Stomach (tissue), 9 donors: Measurements from ENCODE around the gene GRIK5. TPM values are rescaled to one million over a fixed set of nuclear protein-coding genes. Genes with fewer than 3 reads are reported as not detected.

ENCODE experiments used
- DNase-seq, 2 donors: peaks; one replicate each; pipeline versions ENCODE4 v3.0.0 to v3.0.0-alpha.2; 2013 to 2019
- H3K27ac ChIP-seq, 5 donors: fragments of 200-600 bp in 4 of 5; sonication (generic) in 4 of 5; one replicate each; pipeline ENCODE4 v1.5.1; 2013 to 2019; ENCODE audit warnings: mild to moderate bottlenecking in 1 of 5, moderate library complexity in 1 of 5
- H3K27me3 ChIP-seq, 3 donors: fragments of 200-600 bp; sonication (generic); one replicate each; pipeline ENCODE4 v1.5.1; 2017 to 2019; ENCODE audit warnings: mixed run types in 1 of 3
- H3K36me3 ChIP-seq, 4 donors: fragments of 200-600 bp; sonication (generic); 1 replicate in 3 of 4; 2 replicates in 1 of 4; pipeline ENCODE4 v1.5.1; 2016 to 2019
- H3K4me1 ChIP-seq, 4 donors: fragments of 200-600 bp; sonication (generic); one replicate each; pipeline ENCODE4 v1.5.1; 2016 to 2019
- H3K4me3 ChIP-seq, 4 donors: fragments of 200-600 bp; sonication (generic) in 3 of 4; one replicate each; pipeline ENCODE4 v1.5.1; 2016 to 2019; ENCODE audit warnings: mild to moderate bottlenecking in 1 of 4
- H3K9me3 ChIP-seq, 4 donors: fragments of 200-600 bp; sonication (generic); one replicate each; pipeline ENCODE4 v1.5.1; 2016 to 2019
- EP300 ChIP-seq: sonication (generic); formaldehyde crosslinking; IDR thresholded peaks from one replicate; pipeline ENCODE4 v1.6.1; 2017; ENCODE audit warnings: antibody characterized with exemption
- POLR2A ChIP-seq, 4 donors: fragments of 450-650 bp; IDR thresholded peaks; one replicate each; pipeline ENCODE4 v1.6.1; 2016; ENCODE audit warnings: antibody characterized with exemption in 4 of 4, control low read depth in 2 of 4, mild to moderate bottlenecking in 1 of 4, moderate library complexity in 1 of 4
- POLR2AphosphoS5 ChIP-seq, 3 donors: sonication (generic); formaldehyde crosslinking; IDR thresholded peaks; one replicate each; pipeline ENCODE4 v1.6.1; 2016; ENCODE audit warnings: antibody characterized with exemption in 3 of 3
- WGBS, 5 donors: extraction: QIAGEN DNeasy Blood & Tissue Kit in 3 of 5; methylation state at CpG; one replicate each; pipeline versions ENCODE4 v1.1.5 to v1.1.7; 2013 to 2018; 5-methylcytosine and 5-hydroxymethylcytosine counted together
- intact Hi-C: fragments of 100-400 bp; cut with DNase I; formaldehyde crosslinking; loops from one replicate; pipeline ENCODE4 v1.15.1; 2023; ENCODE audit warnings: low total_unique reads
- polyA plus RNA-seq, 3 donors: library from polyadenylated mRNA; stranded (reverse); fragments of 200-250 nt; gene quantifications; one replicate each; pipeline ENCODE4 v1.2.3, GENCODE V29; 2013
- total RNA-seq, 5 donors: library from RNA; depleted of rRNA; stranded (reverse); fragments of >200 nt; gene quantifications; one replicate each; pipeline versions ENCODE4 v1.1.0 to v1.2.3, GENCODE V29; 2014 to 2016
- TF ChIP-seq, protein P1 (sequence below), 7 experiments: fragments of 450-650 bp in 4 of 7; fragments of 200-600 bp in 3 of 7; sonication (generic) in 3 of 7; IDR thresholded peaks; one replicate each; pipeline ENCODE4 v1.5.1; 2016 to 2019; ENCODE audit warnings: antibody characterized with exemption in 7 of 7, control low read depth in 2 of 7, mild to moderate bottlenecking in 1 of 7
- donor health status: healthy with polysubstance abuse.
- donor health status: Bipolar disorder and iron deficiency.
- donor health status: healthy.

GRIK5 gene
- total and polyA plus RNA-seq, 8 donors = 0.92 to 74.1 (median 4.2) TPM

DNA sequence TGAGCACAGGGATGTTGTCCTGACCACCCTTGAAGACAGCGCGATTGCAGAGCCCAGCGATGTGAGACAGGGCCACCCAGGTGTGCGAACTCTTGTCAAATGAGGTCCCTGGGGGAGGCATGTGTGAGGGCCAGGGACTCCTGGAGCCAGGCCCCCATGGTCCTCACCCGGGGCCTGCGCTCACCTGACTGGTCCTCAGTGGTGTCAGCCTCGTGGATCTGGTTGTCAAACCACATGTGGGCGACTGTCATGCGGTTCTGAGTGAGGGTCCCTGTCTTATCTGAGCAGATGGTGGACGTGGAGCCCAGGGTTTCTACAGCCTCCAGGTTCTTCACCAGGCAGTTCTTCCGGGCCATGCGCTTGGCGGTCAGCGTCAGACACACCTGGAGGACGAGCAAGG lies 88.3 kb downstream of the GRIK5 start:
- TF ChIP-seq, protein P1, sequence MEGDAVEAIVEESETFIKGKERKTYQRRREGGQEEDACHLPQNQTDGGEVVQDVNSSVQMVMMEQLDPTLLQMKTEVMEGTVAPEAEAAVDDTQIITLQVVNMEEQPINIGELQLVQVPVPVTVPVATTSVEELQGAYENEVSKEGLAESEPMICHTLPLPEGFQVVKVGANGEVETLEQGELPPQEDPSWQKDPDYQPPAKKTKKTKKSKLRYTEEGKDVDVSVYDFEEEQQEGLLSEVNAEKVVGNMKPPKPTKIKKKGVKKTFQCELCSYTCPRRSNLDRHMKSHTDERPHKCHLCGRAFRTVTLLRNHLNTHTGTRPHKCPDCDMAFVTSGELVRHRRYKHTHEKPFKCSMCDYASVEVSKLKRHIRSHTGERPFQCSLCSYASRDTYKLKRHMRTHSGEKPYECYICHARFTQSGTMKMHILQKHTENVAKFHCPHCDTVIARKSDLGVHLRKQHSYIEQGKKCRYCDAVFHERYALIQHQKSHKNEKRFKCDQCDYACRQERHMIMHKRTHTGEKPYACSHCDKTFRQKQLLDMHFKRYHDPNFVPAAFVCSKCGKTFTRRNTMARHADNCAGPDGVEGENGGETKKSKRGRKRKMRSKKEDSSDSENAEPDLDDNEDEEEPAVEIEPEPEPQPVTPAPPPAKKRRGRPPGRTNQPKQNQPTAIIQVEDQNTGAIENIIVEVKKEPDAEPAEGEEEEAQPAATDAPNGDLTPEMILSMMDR (IDR thresholded peaks at IDR 0.05) = no peak
- TF ChIP-seq EP300 (no peak), POLR2AphosphoS5 (IDR thresholded peaks at IDR 0.05) (no peak), POLR2A (IDR thresholded peaks at IDR 0.05) (no peak)
- no peak overlapping the region for H3K4me3 ChIP-seq
- WGBS, 5 donors = 78 to 91% (median 79%) methylated on average over 6 to 15 of the region's 15 CpGs

DNA sequence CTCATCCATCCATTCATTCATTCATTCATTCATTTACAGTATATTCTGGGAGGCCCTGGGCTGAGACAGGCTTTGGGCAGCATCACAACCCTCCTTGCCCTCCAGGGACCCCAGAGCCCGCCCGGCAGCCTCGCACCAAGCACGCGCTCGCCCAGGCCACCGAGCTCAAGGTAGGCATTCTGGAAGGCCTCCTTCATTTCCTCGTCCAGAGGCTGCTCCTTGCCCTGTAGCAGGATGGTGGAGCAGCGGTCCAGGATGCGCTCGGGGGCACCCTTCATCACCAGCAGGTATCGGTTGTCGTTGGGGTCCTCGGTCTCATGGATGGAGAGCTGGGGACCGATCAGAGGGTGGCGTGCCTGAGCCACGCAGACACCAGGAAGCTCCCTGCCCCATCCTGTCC lies 91.5 kb downstream of the GRIK5 start:
- TF ChIP-seq POLR2A (IDR thresholded peaks at IDR 0.05) (no peak), EP300 (no peak), POLR2AphosphoS5 (IDR thresholded peaks at IDR 0.05) (no peak)
- TF ChIP-seq, protein P1 (IDR thresholded peaks at IDR 0.05) = no peak
- intact Hi-C loops = no loop called here
- WGBS, 5 donors = 80 to 90% (median 87%) methylated on average over 17 of the region's 17 CpGs
- H3K9me3 ChIP-seq = no peaks in the 10 kb centered on the region
- H3K27me3 ChIP-seq = peaks cover 0 to 20% (median 0%) of the 10 kb centered on the region in 3 donors
- no peak overlapping the region for H3K27ac ChIP-seq
- no peak for DNase-seq
- H3K36me3 ChIP-seq = no peaks in the 10 kb centered on the region
- H3K4me1 ChIP-seq = no peaks in the 10 kb centered on the region
- H3K4me3 ChIP-seq = no peak overlapping the region

More for the DNA sequence above, 88.3 kb downstream of the GRIK5 start:
- intact Hi-C loops = no loop called here
- Histone ChIP-seq H3K9me3 (no peaks in the 10 kb centered on the region), H3K27me3 (peaks cover 0 to 6% (median 0%) of the 10 kb centered on the region in 3 donors), H3K36me3 (no peaks in the 10 kb centered on the region), H3K4me1 (no peaks in the 10 kb centered on the region), H3K27ac (no peak overlapping the region)
- DNase-seq = no peak

DNA sequence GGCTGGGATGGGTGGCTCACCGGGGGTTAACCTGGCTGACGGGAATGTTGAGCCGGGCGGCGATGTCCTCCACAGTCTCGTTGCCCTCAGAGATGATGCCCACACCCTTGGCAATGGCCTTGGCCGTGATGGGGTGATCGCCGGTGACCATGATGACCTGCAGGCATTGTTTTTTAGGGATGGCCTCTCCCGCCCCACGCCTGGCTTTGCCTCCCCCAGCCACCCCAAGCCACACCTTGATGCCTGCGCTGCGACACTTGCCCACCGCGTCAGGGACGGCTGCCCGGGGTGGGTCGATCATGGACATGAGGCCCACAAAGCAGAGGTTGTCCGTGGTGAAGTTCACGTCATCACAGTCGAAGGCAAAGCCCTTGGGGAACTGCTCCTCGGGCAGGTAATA lies 92.1 kb downstream of the GRIK5 start:
- H3K27ac ChIP-seq = no peak overlapping the region
- no peaks in the 10 kb centered on the region for H3K4me1 ChIP-seq
- WGBS, 5 donors = 50 to 88% (median 80%) methylated on average over 9 to 22 of the region's 22 CpGs
- no peak for DNase-seq
- intact Hi-C loops = no loop called here
- no peaks in the 10 kb centered on the region for H3K9me3 ChIP-seq
- H3K36me3 ChIP-seq = no peaks in the 10 kb centered on the region
- H3K4me3 ChIP-seq = no peak overlapping the region
- peaks cover 0 to 20% (median 0%) of the 10 kb centered on the region in 3 donors for H3K27me3 ChIP-seq
- TF ChIP-seq POLR2AphosphoS5 (IDR thresholded peaks at IDR 0.05) (no peak), POLR2A (IDR thresholded peaks at IDR 0.05) (no peak), EP300 (no peak)
- TF ChIP-seq, protein P1 (IDR thresholded peaks at IDR 0.05) = no peak

DNA sequence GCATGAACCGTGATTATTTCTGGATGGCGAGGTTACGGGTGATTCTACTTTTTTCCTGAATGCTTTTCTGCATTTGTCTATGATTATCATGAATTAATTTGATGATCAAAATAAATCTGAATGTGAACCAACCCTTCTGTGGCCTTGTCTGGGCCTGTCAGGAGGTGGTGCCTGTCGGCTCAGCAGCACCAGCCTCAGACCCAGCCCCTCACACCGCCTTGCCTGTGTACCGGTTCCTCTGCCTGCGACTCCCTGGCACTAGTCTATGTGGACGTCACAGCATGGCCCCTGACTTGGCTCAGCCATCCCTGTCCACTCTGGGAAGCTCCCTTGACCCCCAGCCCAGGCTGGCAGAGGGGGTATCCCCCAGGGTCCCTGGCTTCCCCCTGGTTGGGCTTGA lies 95.4 kb downstream of the GRIK5 start:
- Histone ChIP-seq H3K9me3 (no peaks in the 10 kb centered on the region), H3K4me3 (no peak overlapping the region), H3K27me3 (peaks cover 0 to 21% (median 3%) of the 10 kb centered on the region in 3 donors), H3K36me3 (no peaks in the 10 kb centered on the region), H3K4me1 (no peaks in the 10 kb centered on the region), H3K27ac (no peak overlapping the region)
- no peak for TF ChIP-seq POLR2AphosphoS5 (IDR thresholded peaks at IDR 0.05)
- no peak for TF ChIP-seq POLR2A (IDR thresholded peaks at IDR 0.05)
- TF ChIP-seq, protein P1 (IDR thresholded peaks at IDR 0.05) = no peak
- no peak for TF ChIP-seq EP300
- no peak for DNase-seq
- 71 to 80% (median 75%) methylated on average over 7 to 8 of the region's 8 CpGs for WGBS, 5 donors
- intact Hi-C loops = no loop called here
